DOHH2 (cell line): ENCODE results near the gene ZBTB25.

Source experiments
- H3F3A ChIP-seq: fragments of 200-600 bp; sonication (generic), shearing (Covaris generic); 2 replicates; pipeline ENCODE4 v1.6.0; 2016; ENCODE audit warnings: antibody characterized with exemption, mild to moderate bottlenecking; ENCODE audit not compliant: control insufficient read depth, insufficient read depth
- H3K27ac ChIP-seq: fragments of 200-600 bp; sonication (generic); 2 replicates; pipeline ENCODE4 v1.5.1; 2014; ENCODE audit warnings: low read depth, mild to moderate bottlenecking, low read length, moderate library complexity
- H3K27me3 ChIP-seq: fragments of 200-600 bp; sonication (generic); 2 replicates; pipeline ENCODE4 v1.6.1; 2014; ENCODE audit warnings: mild to moderate bottlenecking, low read length, mixed read lengths; ENCODE audit not compliant: control insufficient read depth
- H3K36me3 ChIP-seq: fragments of 200-600 bp; sonication (generic); 2 replicates; pipeline ENCODE4 v1.6.1; 2014; ENCODE audit warnings: mild to moderate bottlenecking, low read length, moderate library complexity, mixed read lengths; ENCODE audit not compliant: control insufficient read depth
- H3K4me1 ChIP-seq: fragments of 200-600 bp; sonication (generic); 2 replicates; pipeline ENCODE4 v1.6.1; 2014; ENCODE audit warnings: mild to moderate bottlenecking, low read length, mixed read lengths; ENCODE audit not compliant: control insufficient read depth
- H3K4me2 ChIP-seq: fragments of 200-600 bp; sonication (generic); 2 replicates; pipeline ENCODE4 v1.6.0; 2014; ENCODE audit warnings: mild to moderate bottlenecking, low read length, moderate library complexity
- H3K4me3 ChIP-seq: fragments of 200-600 bp; sonication (generic); 2 replicates; pipeline ENCODE4 v1.5.1; 2014; ENCODE audit warnings: mild to moderate bottlenecking, low read length, mixed read lengths
- H3K79me2 ChIP-seq: fragments of 200-600 bp; sonication (generic); 2 replicates; pipeline ENCODE4 v1.6.1; 2014; ENCODE audit warnings: mild to moderate bottlenecking, low read length, mixed read lengths; ENCODE audit not compliant: control insufficient read depth
- H3K9me2 ChIP-seq: fragments of 200-600 bp; sonication (generic); replicated peaks from 2 replicates; pipeline ENCODE4 v1.6.1; 2014; ENCODE audit warnings: mild to moderate bottlenecking, low read length, mixed read lengths; ENCODE audit not compliant: control insufficient read depth
- H3K9me3 ChIP-seq: fragments of 200-600 bp; sonication (generic); 2 replicates; pipeline ENCODE4 v1.6.1; 2014; ENCODE audit warnings: antibody characterized with exemption, low read length, mixed read lengths; ENCODE audit not compliant: control insufficient read depth, insufficient read depth
- H4K20me1 ChIP-seq: fragments of 200-600 bp; sonication (generic); 2 replicates; pipeline ENCODE4 v1.6.0; 2014; ENCODE audit warnings: low read depth, mild to moderate bottlenecking, antibody characterized with exemption, low read length, moderate library complexity; ENCODE audit not compliant: control insufficient read depth, insufficient read depth
- EZH2phosphoT487 ChIP-seq: fragments of 200-600 bp; sonication (generic); IDR thresholded peaks from 2 replicates; pipeline ENCODE4 v1.6.1; 2017; ENCODE audit warnings: borderline replicate concordance, mild to moderate bottlenecking, antibody characterized with exemption, low read length, moderate library complexity, mixed read lengths
- TF ChIP-seq, protein P1 (sequence below): fragments of 200-600 bp; sonication (generic); IDR thresholded peaks from one replicate; pipeline ENCODE4 v1.5.1; 2014; ENCODE audit warnings: antibody characterized with exemption, mild to moderate bottlenecking, low read depth, low read length; ENCODE audit not compliant: poor library complexity, severe bottlenecking

The ZBTB25 gene

DNA sequence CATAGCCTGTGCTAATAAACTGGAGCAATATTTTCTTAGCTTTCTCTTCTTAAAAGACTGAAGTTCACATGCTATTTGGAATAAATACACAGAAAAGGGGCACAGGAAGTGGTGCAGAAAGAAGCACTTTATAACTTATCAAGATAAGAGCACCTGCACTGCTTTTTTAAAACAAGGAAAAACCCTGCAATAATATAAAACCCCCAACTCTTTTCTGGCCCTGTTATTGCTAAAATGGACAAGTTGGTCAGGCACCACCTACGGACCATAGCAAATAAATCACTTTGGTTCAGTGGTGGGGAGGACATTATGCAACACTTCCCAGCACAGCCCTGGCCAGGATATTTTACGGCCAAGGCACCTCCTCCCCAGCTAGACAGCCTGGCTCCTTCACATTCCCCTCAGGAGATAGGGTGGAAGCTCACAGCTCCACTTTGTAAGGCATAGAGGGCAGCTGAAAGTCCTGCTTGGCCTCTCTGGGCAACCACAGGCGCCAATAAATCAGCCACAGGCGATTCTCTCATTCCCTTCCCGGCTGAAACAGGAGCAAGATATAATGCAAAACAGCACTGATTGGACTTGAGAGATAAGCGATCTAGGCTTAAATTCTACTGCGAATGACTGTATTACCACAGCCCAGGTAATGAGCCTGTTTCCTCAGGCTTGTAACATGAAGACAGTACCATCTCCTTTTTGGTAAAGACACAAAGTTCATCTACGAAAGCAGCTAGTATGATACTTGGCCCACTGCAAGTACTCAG, 2.0 kb downstream of the ZBTB25 start:
- H3K36me3 ChIP-seq: peaks cover 82% of the 10 kb centered on the region
- H4K20me1 ChIP-seq: peaks cover 6% of the 10 kb centered on the region
- H3K27me3 ChIP-seq: no peaks in the 10 kb centered on the region; the same call in 1 of the 2 replicates
- peak overlapping the region; percentile 90 for H3K4me2 ChIP-seq
- peaks cover 86% of the 10 kb centered on the region for H3K79me2 ChIP-seq
- no peaks in the 10 kb centered on the region for H3K9me2 ChIP-seq
- H3F3A ChIP-seq: peaks cover 11% of the 10 kb centered on the region
- H3K9me3 ChIP-seq: no peaks in the 10 kb centered on the region
- TF ChIP-seq EZH2phosphoT487: no peak
- TF ChIP-seq, protein P1, sequence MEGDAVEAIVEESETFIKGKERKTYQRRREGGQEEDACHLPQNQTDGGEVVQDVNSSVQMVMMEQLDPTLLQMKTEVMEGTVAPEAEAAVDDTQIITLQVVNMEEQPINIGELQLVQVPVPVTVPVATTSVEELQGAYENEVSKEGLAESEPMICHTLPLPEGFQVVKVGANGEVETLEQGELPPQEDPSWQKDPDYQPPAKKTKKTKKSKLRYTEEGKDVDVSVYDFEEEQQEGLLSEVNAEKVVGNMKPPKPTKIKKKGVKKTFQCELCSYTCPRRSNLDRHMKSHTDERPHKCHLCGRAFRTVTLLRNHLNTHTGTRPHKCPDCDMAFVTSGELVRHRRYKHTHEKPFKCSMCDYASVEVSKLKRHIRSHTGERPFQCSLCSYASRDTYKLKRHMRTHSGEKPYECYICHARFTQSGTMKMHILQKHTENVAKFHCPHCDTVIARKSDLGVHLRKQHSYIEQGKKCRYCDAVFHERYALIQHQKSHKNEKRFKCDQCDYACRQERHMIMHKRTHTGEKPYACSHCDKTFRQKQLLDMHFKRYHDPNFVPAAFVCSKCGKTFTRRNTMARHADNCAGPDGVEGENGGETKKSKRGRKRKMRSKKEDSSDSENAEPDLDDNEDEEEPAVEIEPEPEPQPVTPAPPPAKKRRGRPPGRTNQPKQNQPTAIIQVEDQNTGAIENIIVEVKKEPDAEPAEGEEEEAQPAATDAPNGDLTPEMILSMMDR: no peak
- peak overlapping the region; percentile 87 for H3K4me3 ChIP-seq
- peak overlapping the region; percentile 95 for H3K27ac ChIP-seq
- H3K4me1 ChIP-seq: peaks cover 41% of the 10 kb centered on the region

DNA sequence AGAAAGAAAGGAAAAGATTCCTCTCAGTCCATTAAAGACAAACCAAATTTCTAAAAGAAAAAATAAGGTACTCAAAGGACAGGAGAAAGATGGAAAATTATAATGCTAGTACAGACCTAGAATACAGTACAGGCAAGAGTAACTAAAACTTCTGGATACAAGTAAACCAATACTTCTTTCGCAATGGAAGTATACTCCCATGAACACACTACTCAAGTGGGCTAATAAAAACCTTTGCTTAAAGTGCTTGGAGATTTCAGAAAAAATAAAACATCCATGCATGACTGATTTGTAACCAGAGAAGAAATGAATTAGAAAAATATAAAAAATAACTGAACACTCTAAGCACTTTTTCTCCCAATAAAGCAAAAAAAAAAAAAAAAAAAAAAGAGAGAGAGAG, 3.5 kb downstream of the ZBTB25 start:
- peaks cover 12% of the 10 kb centered on the region for H3F3A ChIP-seq
- H3K4me1 ChIP-seq: peaks cover 37% of the 10 kb centered on the region
- H3K79me2 ChIP-seq: peaks cover 84% of the 10 kb centered on the region
- no peaks in the 10 kb centered on the region for H3K9me3 ChIP-seq
- no peak for TF ChIP-seq EZH2phosphoT487
- TF ChIP-seq, protein P1: no peak
- peak overlapping the region; percentile 90 for H3K4me2 ChIP-seq
- H3K9me2 ChIP-seq: no peaks in the 10 kb centered on the region
- H3K4me3 ChIP-seq: peak overlapping the region; percentile 87
- peaks cover 7% of the 10 kb centered on the region for H4K20me1 ChIP-seq
- H3K36me3 ChIP-seq: peaks cover 77% of the 10 kb centered on the region
- no peak overlapping the region for H3K27ac ChIP-seq
- no peaks in the 10 kb centered on the region for H3K27me3 ChIP-seq

DNA sequence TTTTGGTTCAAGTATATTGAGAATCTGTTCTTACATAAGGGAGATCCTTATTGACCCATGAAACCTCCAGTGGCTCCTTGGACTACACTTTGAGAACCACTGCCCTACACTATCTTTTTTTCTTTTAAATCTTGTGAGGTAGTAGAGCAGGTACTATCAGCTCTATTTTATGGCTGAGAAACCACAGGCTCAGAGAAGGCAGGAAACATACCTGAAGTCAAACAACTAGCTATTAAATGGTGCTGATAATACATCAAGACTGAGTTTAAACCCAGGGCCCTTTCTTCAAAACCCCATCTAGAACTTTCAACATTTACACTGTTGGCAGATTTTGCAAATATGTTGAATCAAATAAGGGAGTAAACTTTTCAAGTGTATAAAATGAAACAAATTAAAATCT, 6.9 kb downstream of the ZBTB25 start:
- no peaks in the 10 kb centered on the region for H3K9me3 ChIP-seq
- peaks cover 10% of the 10 kb centered on the region for H4K20me1 ChIP-seq
- peaks cover 79% of the 10 kb centered on the region for H3K36me3 ChIP-seq
- H3K27ac ChIP-seq: no peak overlapping the region
- H3K4me1 ChIP-seq: peaks cover 34% of the 10 kb centered on the region
- H3K4me3 ChIP-seq: no peak overlapping the region
- peaks cover 93% of the 10 kb centered on the region for H3K79me2 ChIP-seq
- TF ChIP-seq, protein P1: no peak
- TF ChIP-seq EZH2phosphoT487: no peak
- H3K27me3 ChIP-seq: no peaks in the 10 kb centered on the region
- no peaks in the 10 kb centered on the region for H3K9me2 ChIP-seq
- H3F3A ChIP-seq: peaks cover 8% of the 10 kb centered on the region
- no peak overlapping the region for H3K4me2 ChIP-seq
